ENCODE results near the gene LPAR6. TPM values are rescaled to one million over a fixed set of nuclear protein-coding genes. Genes with fewer than 3 reads are reported as not detected.
"Not testable (repeated sequence)": the region's sequence is repeated elsewhere in the genome, so short reads cannot be mapped to it uniquely, and the experiment has no call there.

Gene LPAR6
- total RNA-seq, 2 experiments from 2014 or later, result 8.8 TPM

- intact Hi-C loops (cut with micrococcal nuclease), result loop anchor here (2.0 to 5.0 kb wide), 2 partner anchors 15 to 58 kb away; no protein-coding TSS in a partner anchor
Measured at GRCh38 chr13:48434200-48434599, 21.3 kb upstream of the LPAR6 start.

GRCh38 chr13:48431987-48432615 lies 19.2 kb upstream of the LPAR6 start:
- no peaks in the 10 kb centered on the region for H3K9me3 Mint-ChIP-seq
- peak overlapping the region; percentile 45 for H3K27ac Mint-ChIP-seq
- CTCF ChIA-PET, result interaction anchor here (1.0 kb wide), 1 partner anchor 18 kb away, joined by 4 read pairs; no protein-coding TSS in a partner anchor
- no peaks in the 10 kb centered on the region for H3K36me3 Mint-ChIP-seq
- H3K4me3 Mint-ChIP-seq, result peak overlapping the region; percentile 20
- peaks cover 57% of the 10 kb centered on the region for H3K4me1 Mint-ChIP-seq (ENCODE audit: low read depth)
- POLR2A ChIA-PET, result no interaction called here
- intact Hi-C loops (cut with micrococcal nuclease), result loop anchor here (2.0 to 5.0 kb wide), 2 partner anchors 21 to 60 kb away; no protein-coding TSS in a partner anchor
- H3K27me3 Mint-ChIP-seq, result no peaks in the 10 kb centered on the region
- no peak for DNase-seq

More at GRCh38 chr13:48434200-48434599, 21.3 kb upstream of the LPAR6 start:
- peaks cover 58% of the 10 kb centered on the region for H3K4me1 Mint-ChIP-seq (ENCODE audit: low read depth)
- no peak overlapping the region for H3K27ac Mint-ChIP-seq
- no peak for DNase-seq
- CTCF ChIA-PET, result interaction anchor here (0.7 kb wide), 1 partner anchor 248 kb away, joined by 3 read pairs; no protein-coding TSS in a partner anchor
- H3K4me3 Mint-ChIP-seq, result no peak overlapping the region
- H3K27me3 Mint-ChIP-seq, result no peaks in the 10 kb centered on the region
- no peaks in the 10 kb centered on the region for H3K36me3 Mint-ChIP-seq
- H3K9me3 Mint-ChIP-seq, result no peaks in the 10 kb centered on the region
- POLR2A ChIA-PET, result no interaction called here

DNA sequence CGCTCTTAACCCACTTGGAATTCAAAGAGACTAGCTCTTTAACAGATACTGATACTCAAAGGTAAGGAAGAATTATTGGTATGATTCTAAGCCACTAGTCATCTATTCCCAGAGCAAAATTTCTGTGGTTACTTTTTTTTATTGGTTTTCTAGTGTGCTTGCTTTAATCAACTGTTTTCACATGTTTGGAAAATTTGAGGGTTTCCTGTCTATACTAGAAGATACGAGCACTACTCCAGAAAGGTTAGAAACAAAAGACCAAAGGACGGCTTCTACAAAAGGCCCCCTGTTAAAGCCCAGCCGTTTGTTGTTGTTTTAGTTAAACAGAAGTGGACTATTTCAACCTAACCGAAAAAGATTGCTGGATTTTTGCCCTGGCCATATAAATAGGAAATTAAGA lies 18.5 kb upstream of the LPAR6 start:
- no peaks in the 10 kb centered on the region for H3K27me3 Mint-ChIP-seq
- peak overlapping the region; percentile 45 for H3K27ac Mint-ChIP-seq
- DNase-seq, result no peak
- ChIA-PET CTCF (interaction anchor here (1.0 kb wide), 1 partner anchor 17 kb away, joined by 4 read pairs; no protein-coding TSS in a partner anchor), POLR2A (no interaction called here)
- H3K9me3 Mint-ChIP-seq, result peaks cover 6% of the 10 kb centered on the region
- H3K36me3 Mint-ChIP-seq, result peaks cover 5% of the 10 kb centered on the region
- intact Hi-C loops (cut with micrococcal nuclease), result loop anchor here (2.0 to 5.0 kb wide), 2 partner anchors 21 to 61 kb away; no protein-coding TSS in a partner anchor
- H3K4me3 Mint-ChIP-seq, result no peak overlapping the region
- H3K4me1 Mint-ChIP-seq (ENCODE audit: low read depth), result peaks cover 54% of the 10 kb centered on the region

DNA sequence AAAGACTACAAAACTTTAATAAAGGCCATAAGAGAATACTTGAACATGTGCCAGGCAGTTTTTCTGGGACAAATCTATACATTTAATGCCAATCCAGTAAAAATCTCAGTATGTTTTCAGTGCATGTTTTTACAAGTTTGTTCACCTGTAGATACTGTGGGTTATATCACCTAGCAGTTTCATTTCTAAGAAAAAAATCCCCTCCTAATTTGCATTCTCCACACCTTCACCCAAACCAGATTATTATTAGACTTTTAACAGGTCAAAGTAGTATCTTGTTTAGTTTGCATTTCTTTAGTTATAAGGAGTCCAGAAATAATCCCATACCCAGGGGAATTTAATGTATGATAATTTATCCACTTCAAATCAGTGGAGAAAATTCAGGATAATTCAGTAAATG lies 17.0 kb upstream of the LPAR6 start:
- CTCF ChIA-PET, result no interaction called here

DNA sequence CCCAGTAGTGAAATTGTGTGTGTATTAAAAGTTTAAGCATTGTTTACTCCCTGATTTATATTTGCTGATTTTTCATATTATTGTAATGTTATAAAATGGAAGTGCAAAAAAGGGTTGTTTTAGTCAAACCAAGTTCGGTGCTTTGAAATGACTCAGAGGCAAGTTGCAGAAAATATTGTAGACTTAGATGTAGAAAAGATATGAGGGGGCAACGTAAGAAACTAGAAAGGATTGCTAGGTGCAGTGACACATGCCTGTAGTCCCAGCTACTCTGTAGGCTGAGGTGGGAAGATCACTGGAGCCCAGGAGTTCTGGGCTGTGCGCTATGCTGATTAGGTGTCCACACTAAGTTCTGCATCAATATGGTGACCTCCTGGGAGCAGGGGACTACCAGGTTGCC lies 16.1 kb upstream of the LPAR6 start:
- H3K27me3 Mint-ChIP-seq, result no peaks in the 10 kb centered on the region
- ChIA-PET POLR2A (no interaction called here), CTCF (no interaction called here)
- H3K9me3 Mint-ChIP-seq, result peaks cover 7% of the 10 kb centered on the region
- intact Hi-C loops (cut with micrococcal nuclease), result no loop called here
- DNase-seq, result no peak
- H3K4me3 Mint-ChIP-seq, result no peak overlapping the region
- H3K36me3 Mint-ChIP-seq, result peaks cover 6% of the 10 kb centered on the region
- peaks cover 36% of the 10 kb centered on the region for H3K4me1 Mint-ChIP-seq (ENCODE audit: low read depth)
- no peak overlapping the region for H3K27ac Mint-ChIP-seq

More for the DNA sequence above, 17.0 kb upstream of the LPAR6 start:
- POLR2A ChIA-PET, result no interaction called here
- Mint-ChIP-seq H3K27ac (no peak overlapping the region), H3K36me3 (peaks cover 6% of the 10 kb centered on the region), H3K4me1 (ENCODE audit: low read depth) (peaks cover 43% of the 10 kb centered on the region), H3K9me3 (peaks cover 7% of the 10 kb centered on the region), H3K27me3 (no peaks in the 10 kb centered on the region), H3K4me3 (no peak overlapping the region)
- DNase-seq, result no peak
- intact Hi-C loops (cut with micrococcal nuclease), result loop anchor here (2.0 to 5.0 kb wide), 2 partner anchors 19 to 62 kb away; no protein-coding TSS in a partner anchor

GRCh38 chr13:48426755-48427298 lies 13.9 kb upstream of the LPAR6 start:
- H3K27me3 Mint-ChIP-seq; intact Hi-C loops (cut with micrococcal nuclease); CTCF ChIA-PET; DNase-seq; H3K36me3 Mint-ChIP-seq; H3K4me3 Mint-ChIP-seq; H3K27ac Mint-ChIP-seq; H3K9me3 Mint-ChIP-seq; POLR2A ChIA-PET: not testable (repeated sequence)
- H3K4me1 Mint-ChIP-seq (ENCODE audit: low read depth), result peaks cover 30% of the 10 kb centered on the region

DNA sequence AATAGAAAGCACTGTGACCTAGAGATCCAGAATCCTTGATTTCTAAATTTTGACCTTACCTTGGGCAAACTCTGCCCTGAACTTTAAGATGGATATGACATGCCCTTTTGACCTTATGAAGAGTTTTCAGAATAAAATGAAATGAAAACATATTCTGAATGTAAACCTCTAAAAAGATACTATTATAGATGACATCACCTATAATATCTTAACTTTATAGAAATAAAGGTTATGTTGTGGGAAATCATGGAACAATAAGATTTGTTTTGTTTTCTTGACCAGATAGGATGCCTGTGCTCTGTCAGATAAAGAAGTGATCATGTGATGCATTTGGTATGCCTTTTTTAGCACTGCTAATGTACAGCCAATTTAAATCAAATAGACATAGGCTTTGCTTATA lies 13.1 kb upstream of the LPAR6 start:
- Mint-ChIP-seq H3K27me3 (no peaks in the 10 kb centered on the region), H3K4me3 (no peak overlapping the region), H3K36me3 (peaks cover 12% of the 10 kb centered on the region), H3K4me1 (ENCODE audit: low read depth) (peaks cover 23% of the 10 kb centered on the region), H3K9me3 (peaks cover 15% of the 10 kb centered on the region), H3K27ac (no peak overlapping the region)
- intact Hi-C loops (cut with micrococcal nuclease), result no loop called here
- CTCF ChIA-PET, result no interaction called here
- DNase-seq, result no peak
- POLR2A ChIA-PET, result no interaction called here

- intact Hi-C loops (cut with micrococcal nuclease), result no loop called here
- Mint-ChIP-seq H3K36me3 (peaks cover 17% of the 10 kb centered on the region), H3K9me3 (peaks cover 27% of the 10 kb centered on the region), H3K27me3 (no peaks in the 10 kb centered on the region), H3K4me1 (ENCODE audit: low read depth) (peaks cover 11% of the 10 kb centered on the region), H3K4me3 (no peak overlapping the region), H3K27ac (no peak overlapping the region)
- no peak for DNase-seq
- ChIA-PET POLR2A (no interaction called here), CTCF (no interaction called here)
Measured at GRCh38 chr13:48424212-48424611, 11.3 kb upstream of the LPAR6 start.

DNA sequence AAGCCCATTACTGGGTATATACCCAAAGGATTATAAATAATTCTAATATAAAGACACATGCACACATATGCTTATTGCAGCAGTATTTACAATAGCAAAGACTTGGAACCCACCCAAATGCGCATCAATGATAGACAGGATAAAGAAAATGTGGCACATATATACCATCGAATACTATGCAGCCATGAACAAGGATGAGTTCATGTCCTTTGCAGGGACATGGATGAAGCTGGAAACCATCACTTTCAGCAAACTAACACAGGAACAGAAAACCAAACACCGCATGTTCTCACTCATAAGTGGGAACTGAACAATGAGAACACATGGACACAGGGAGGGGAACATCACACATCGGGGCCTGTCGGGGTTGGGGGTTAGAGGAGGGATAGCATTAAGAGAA lies 9.1 kb upstream of the LPAR6 start:
- POLR2A ChIA-PET; H3K27me3 Mint-ChIP-seq; H3K4me3 Mint-ChIP-seq; H3K27ac Mint-ChIP-seq; CTCF ChIA-PET; H3K4me1 Mint-ChIP-seq (ENCODE audit: low read depth); intact Hi-C loops (cut with micrococcal nuclease); DNase-seq: not testable (repeated sequence)
- H3K9me3 Mint-ChIP-seq, result peaks cover 32% of the 10 kb centered on the region
- H3K36me3 Mint-ChIP-seq, result peaks cover 25% of the 10 kb centered on the region

DNA sequence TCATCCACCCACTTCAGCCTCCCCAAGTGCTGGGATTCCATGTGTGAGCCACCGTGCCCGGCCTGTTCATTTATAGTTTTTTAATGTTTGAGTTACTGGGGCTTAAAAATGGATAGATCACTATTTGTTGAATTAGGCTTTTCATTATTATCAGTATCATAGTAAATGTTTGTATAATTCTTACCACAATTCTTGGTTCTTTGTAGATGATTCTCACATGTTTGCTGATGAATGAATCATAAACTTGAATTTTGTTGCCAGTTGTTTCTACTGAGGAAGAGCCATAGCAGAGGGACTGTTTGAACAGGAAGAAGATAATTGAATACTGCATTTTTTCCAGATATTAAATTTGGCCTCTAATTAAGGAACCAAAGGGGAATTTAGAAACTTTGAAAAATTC lies 2.6 kb upstream of the LPAR6 start:
- ChIA-PET POLR2A (interaction anchor here (1.0 kb wide), 1 partner anchor 36 kb away, joined by 3 read pairs; no protein-coding TSS in a partner anchor), CTCF (interaction anchor here (1.2 kb wide), 1 partner anchor 158 kb away, joined by 3 read pairs; no protein-coding TSS in a partner anchor)
- Mint-ChIP-seq H3K9me3 (peaks cover 15% of the 10 kb centered on the region), H3K4me3 (no peak overlapping the region), H3K4me1 (ENCODE audit: low read depth) (peaks cover 20% of the 10 kb centered on the region), H3K27me3 (no peaks in the 10 kb centered on the region), H3K27ac (no peak overlapping the region), H3K36me3 (peaks cover 20% of the 10 kb centered on the region)
- no peak for DNase-seq
- intact Hi-C loops (cut with micrococcal nuclease), result no loop called here

DNA sequence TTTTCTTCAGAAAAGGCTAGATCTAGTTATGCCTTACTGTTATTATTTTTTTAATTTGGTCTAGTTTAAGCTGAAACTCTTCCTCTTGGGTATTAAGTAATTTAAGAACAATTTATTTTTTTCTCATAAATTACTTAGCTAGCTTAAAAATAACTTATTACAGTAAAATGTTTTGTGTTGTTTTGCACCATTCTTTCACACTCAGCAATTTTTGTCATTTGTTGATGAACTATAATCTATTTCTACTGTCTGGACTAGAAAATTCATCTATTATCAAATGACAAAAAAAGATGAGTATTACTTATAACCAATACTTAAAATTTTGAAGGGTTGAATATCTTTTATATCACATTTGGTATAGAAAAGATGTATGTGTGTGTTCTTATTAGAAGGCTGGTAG lies 1.6 kb upstream of the LPAR6 start:
- intact Hi-C loops (cut with micrococcal nuclease), result loop anchor here (5.0 kb wide), 1 partner anchor 33 kb away; no protein-coding TSS in a partner anchor
- no peak overlapping the region for H3K4me3 Mint-ChIP-seq
- no peak overlapping the region for H3K27ac Mint-ChIP-seq
- ChIA-PET CTCF (interaction anchor here (0.6 to 1.2 kb wide), 3 partner anchors 17 to 172 kb away, joined by 3 to 4 read pairs (median 3); no protein-coding TSS in a partner anchor), POLR2A (interaction anchor here (0.5 kb wide), 1 partner anchor 33 kb away, joined by 3 read pairs; no protein-coding TSS in a partner anchor)
- no peak for DNase-seq
- H3K36me3 Mint-ChIP-seq, result peaks cover 21% of the 10 kb centered on the region
- peaks cover 6% of the 10 kb centered on the region for H3K9me3 Mint-ChIP-seq
- H3K27me3 Mint-ChIP-seq, result no peaks in the 10 kb centered on the region
- H3K4me1 Mint-ChIP-seq (ENCODE audit: low read depth), result peaks cover 29% of the 10 kb centered on the region

DNA sequence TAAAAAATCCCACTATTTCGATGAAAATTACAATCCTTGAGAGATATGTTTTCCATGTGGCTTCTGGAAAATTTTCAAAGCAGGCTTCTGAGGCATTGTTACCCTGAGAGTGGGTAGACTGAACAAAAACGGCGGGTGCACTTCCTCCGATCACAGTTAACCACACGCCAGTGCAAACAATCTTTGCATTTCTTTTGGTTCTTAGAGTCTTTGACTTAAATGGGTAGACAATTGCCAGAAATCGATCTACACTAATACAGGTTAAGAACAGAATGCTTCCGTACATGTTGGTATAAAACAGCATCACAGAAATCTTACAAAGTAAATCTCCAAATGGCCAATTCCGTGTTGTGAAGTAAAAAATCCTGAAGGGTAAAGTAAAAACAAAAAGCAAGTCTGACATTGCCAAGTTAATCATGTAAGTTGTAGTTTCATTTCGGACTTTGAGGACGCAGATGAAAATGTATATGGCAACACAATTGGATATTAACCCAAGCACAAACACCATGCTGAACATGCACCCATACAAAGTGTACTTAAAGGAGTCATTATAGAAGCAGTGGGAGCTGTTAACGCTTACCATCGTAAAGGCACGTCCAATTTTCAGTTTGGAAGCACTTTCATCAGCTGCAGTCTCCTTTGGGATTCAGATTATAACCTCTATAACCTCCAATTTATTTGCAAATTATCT lies 927 bp downstream of the LPAR6 start:
- intact Hi-C loops (cut with micrococcal nuclease), result loop anchor here (1.0 to 5.0 kb wide), 4 partner anchors 9 to 79 kb away; no protein-coding TSS in a partner anchor
- Mint-ChIP-seq H3K36me3 (peaks cover 11% of the 10 kb centered on the region), H3K4me1 (ENCODE audit: low read depth) (peaks cover 47% of the 10 kb centered on the region), H3K27ac (peak overlapping the region; percentile 97), H3K27me3 (no peaks in the 10 kb centered on the region), H3K4me3 (peak overlapping the region; percentile 94), H3K9me3 (no peaks in the 10 kb centered on the region)
- POLR2A ChIA-PET, result interaction anchor here (0.8 to 1.0 kb wide), 3 partner anchors 9 to 374 kb away, joined by 4 to 5 read pairs (median 4); partner anchors contain the start of gene NUDT15
- DNase-seq, result peak; percentile 42
- CTCF ChIA-PET, result interaction anchor here (0.6 to 1.0 kb wide), 3 partner anchors 151 to 317 kb away, joined by 3 read pairs; partner anchors contain the start of gene MED4

Measured in activated CD4-positive, alpha-beta memory T cell treated with anti-CD3 and anti-CD28 coated beads for 36 hours (primary cell).